ENCODE data around the gene DTWD1. TPM values are rescaled to one million over a fixed set of nuclear protein-coding genes. Genes with fewer than 3 reads are reported as not detected.
"Not testable (repeated sequence)": the region's sequence is repeated elsewhere in the genome, so short reads cannot be mapped to it uniquely, and the experiment has no call there.

DTWD1 gene
- 10 to 100 TPM; 33.7 to 37.0 TPM for total RNA-seq
- polyA plus RNA-seq = 10 to 100 TPM; 22.0 to 25.6 (median 22.0) TPM
- 9.3 to 36.3 (median 25.8) reads per million in 6 experiments for total RNA-seq

- peak; percentile 87 to 96 (median 92) for DNase-seq
- H3K4me1 Mint-ChIP-seq = peaks cover 14 to 54% (median 48%) of the 10 kb centered on the region in 4 donors
- POLR2A ChIA-PET = interaction anchor here (0.6 to 2.0 kb wide), 7 partner anchors 451 to 1484 kb away, joined by 3 to 13 read pairs (median 5); partner anchors contain the start of genes CEP152, COPS2, EID1 and GABPB1
- peaks cover 5 to 25% (median 19%) of the 10 kb centered on the region in 3 donors for H3K36me3 Mint-ChIP-seq
- peak; percentile 95 to 96 for ATAC-seq
- peaks cover 0 to 2% (median 0%) of the 10 kb centered on the region in 5 donors for H3K27me3 Mint-ChIP-seq
- peak within 1 kb of the TSS; percentile 97 to 99 (median 98) for H3K27ac Mint-ChIP-seq
- peak within 1 kb of the TSS; percentile 92 to 99 (median 98) for H3K4me3 Mint-ChIP-seq
- peaks cover 0 to 15% (median 8%) of the 10 kb centered on the region in 9 donors for H3K9me3 Mint-ChIP-seq
Measured at GRCh38 chr15:49620658-49621368, at the start of gene DTWD1, which contains the start of gene FAM227B. Gene DTWD1 (plus strand): TSS chr15:49621048. CDS start chr15:49625168, 4,120 bp downstream. Gene FAM227B (minus strand): TSS chr15:49620818. CDS start chr15:49615171, 5,647 bp downstream.

- Mint-ChIP-seq H3K36me3 (peaks cover 36 to 61% (median 56%) of the 10 kb centered on the region in 3 donors), H3K27ac (no peak overlapping the region), H3K9me3 (peaks cover 20 to 60% (median 42%) of the 10 kb centered on the region in 9 donors), H3K27me3 (no peaks in the 10 kb centered on the region), H3K4me1 (no peaks in the 10 kb centered on the region), H3K4me3 (no peak overlapping the region)
- POLR2A ChIA-PET = no interaction called here
- DNase-seq = no peak
- ATAC-seq = no peak
Measured at GRCh38 chr15:49573421-49573820, 47.4 kb upstream of the DTWD1 start.

- POLR2A ChIA-PET = no interaction called here
- Mint-ChIP-seq H3K27me3 (no peaks in the 10 kb centered on the region), H3K4me1 (peaks cover 5 to 7% (median 6%) of the 10 kb centered on the region in 4 donors), H3K9me3 (peaks cover 0 to 22% (median 16%) of the 10 kb centered on the region in 9 donors), H3K4me3 (peak overlapping the region in 3 of 10 donors; percentile 18 to 45 (median 39)), H3K27ac (peak overlapping the region in 4 of 10 donors; percentile 28 to 56 (median 45)), H3K36me3 (peaks cover 20 to 33% (median 27%) of the 10 kb centered on the region in 3 donors)
- DNase-seq = no peak
- ATAC-seq = no peak
Measured at GRCh38 chr15:49589030-49589429, 31.8 kb upstream of the DTWD1 start.

GRCh38 chr15:49592829-49593316, 28.0 kb upstream of the DTWD1 start:
- not testable (repeated sequence) for H3K4me1 Mint-ChIP-seq, DNase-seq

GRCh38 chr15:49604625-49605409, 16.0 kb upstream of the DTWD1 start:
- Mint-ChIP-seq H3K4me1 (no peaks in the 10 kb centered on the region), H3K36me3 (peaks cover 43 to 61% (median 52%) of the 10 kb centered on the region in 3 donors), H3K4me3 (no peak overlapping the region), H3K27ac (peak overlapping the region in 1 of 10 donors; percentile 7), H3K27me3 (no peaks in the 10 kb centered on the region), H3K9me3 (peaks cover 20 to 52% (median 44%) of the 10 kb centered on the region in 9 donors)
- ATAC-seq (no peak), DNase-seq (no peak)
- POLR2A ChIA-PET = no interaction called here

More at GRCh38 chr15:49592829-49593316, 28.0 kb upstream of the DTWD1 start:
- POLR2A ChIA-PET, H3K27me3 Mint-ChIP-seq, ATAC-seq, H3K27ac Mint-ChIP-seq, H3K4me3 Mint-ChIP-seq: not testable (repeated sequence)
- Mint-ChIP-seq H3K9me3 (peaks cover 16 to 41% (median 35%) of the 10 kb centered on the region in 9 donors), H3K36me3 (peaks cover 15 to 38% (median 31%) of the 10 kb centered on the region in 3 donors)

GRCh38 chr15:49605588-49605987, 15.3 kb upstream of the DTWD1 start:
- Mint-ChIP-seq H3K9me3 (peaks cover 20 to 46% (median 37%) of the 10 kb centered on the region in 9 donors), H3K27me3 (no peaks in the 10 kb centered on the region), H3K4me1 (no peaks in the 10 kb centered on the region), H3K36me3 (peaks cover 41 to 57% (median 49%) of the 10 kb centered on the region in 3 donors), H3K4me3 (no peak overlapping the region), H3K27ac (no peak overlapping the region)
- ATAC-seq (no peak), DNase-seq (no peak)
- POLR2A ChIA-PET = no interaction called here

GRCh38 chr15:49606594-49606993, 14.3 kb upstream of the DTWD1 start:
- POLR2A ChIA-PET = no interaction called here
- Mint-ChIP-seq H3K4me3 (no peak overlapping the region), H3K36me3 (peaks cover 41 to 54% (median 43%) of the 10 kb centered on the region in 3 donors), H3K27me3 (no peaks in the 10 kb centered on the region), H3K4me1 (no peaks in the 10 kb centered on the region), H3K9me3 (peaks cover 18 to 38% (median 32%) of the 10 kb centered on the region in 9 donors), H3K27ac (no peak overlapping the region)
- DNase-seq (no peak), ATAC-seq (no peak)

GRCh38 chr15:49610157-49610918, 10.5 kb upstream of the DTWD1 start:
- Mint-ChIP-seq H3K4me3 (no peak overlapping the region), H3K27ac (no peak overlapping the region), H3K27me3 (no peaks in the 10 kb centered on the region), H3K4me1 (no peaks in the 10 kb centered on the region), H3K9me3 (peaks cover 0 to 24% (median 13%) of the 10 kb centered on the region in 9 donors), H3K36me3 (peaks cover 24 to 63% (median 51%) of the 10 kb centered on the region in 3 donors)
- ATAC-seq (no peak), DNase-seq (no peak)
- POLR2A ChIA-PET = no interaction called here

- ATAC-seq, H3K4me1 Mint-ChIP-seq, DNase-seq, H3K4me3 Mint-ChIP-seq, H3K27ac Mint-ChIP-seq, H3K27me3 Mint-ChIP-seq, POLR2A ChIA-PET: not testable (repeated sequence)
- Mint-ChIP-seq H3K36me3 (peaks cover 20 to 57% (median 43%) of the 10 kb centered on the region in 3 donors), H3K9me3 (peaks cover 0 to 35% (median 17%) of the 10 kb centered on the region in 9 donors)
Measured at GRCh38 chr15:49612240-49612639, 8.6 kb upstream of the DTWD1 start.

- DNase-seq = no peak
- peaks cover 16 to 54% (median 46%) of the 10 kb centered on the region in 4 donors for H3K4me1 Mint-ChIP-seq
- H3K27ac Mint-ChIP-seq = peak overlapping the region in 7 of 10 donors; percentile 1 to 99 (median 98)
- POLR2A ChIA-PET = interaction anchor here (0.7 to 2.0 kb wide), 3 partner anchors 459 to 741 kb away, joined by 3 to 13 read pairs (median 3); partner anchors contain the start of genes COPS2 and EID1
- peak overlapping the region in 7 of 10 donors; percentile 16 to 63 (median 24) for H3K4me3 Mint-ChIP-seq
- H3K9me3 Mint-ChIP-seq = peaks cover 0 to 26% (median 15%) of the 10 kb centered on the region in 9 donors
- ATAC-seq = no peak
- peaks cover 0 to 2% (median 0%) of the 10 kb centered on the region in 5 donors for H3K27me3 Mint-ChIP-seq
- peaks cover 19 to 27% (median 20%) of the 10 kb centered on the region in 3 donors for H3K36me3 Mint-ChIP-seq
Measured at GRCh38 chr15:49619226-49619625, 1.6 kb upstream of the DTWD1 start.

- no peak for DNase-seq
- Mint-ChIP-seq H3K4me1 (peaks cover 16 to 54% (median 47%) of the 10 kb centered on the region in 4 donors), H3K27me3 (peaks cover 0 to 2% (median 0%) of the 10 kb centered on the region in 5 donors), H3K4me3 (peak overlapping the region; percentile 92 to 99 (median 98)), H3K27ac (peak overlapping the region; percentile 97 to 99 (median 98)), H3K9me3 (peaks cover 0 to 17% (median 7%) of the 10 kb centered on the region in 9 donors), H3K36me3 (peaks cover 12 to 25% (median 17%) of the 10 kb centered on the region in 3 donors)
- ATAC-seq = no peak
- POLR2A ChIA-PET = interaction anchor here (0.9 to 2.0 kb wide), 4 partner anchors 465 to 809 kb away, joined by 3 to 13 read pairs (median 6); partner anchors contain the start of genes CEP152, COPS2, EID1 and GABPB1
Measured at GRCh38 chr15:49620199-49620598, 649 bp upstream of the DTWD1 start.

All from naive thymus-derived CD8-positive, alpha-beta T cell (primary cell).